Fibroblast of the aortic adventitia (primary cell): Measurements from ENCODE around the gene FRMD3. TPM values are rescaled to one million over a fixed set of nuclear protein-coding genes. Genes with fewer than 3 reads are reported as not detected.

Experiments used
- DNase-seq: peaks from one replicate; pipeline ENCODE4 v3.0.0-alpha.2; 2010; ENCODE audit warnings: low read depth
- H3K4me3 ChIP-seq: 2 replicates; pipeline ENCODE4 v1.5.1; 2011; ENCODE audit warnings: low read depth, mild to moderate bottlenecking, control low read depth, low read length, moderate library complexity
- total RNA-seq: library from RNA; depleted of rRNA; stranded (reverse); fragments of >200 nt; gene quantifications from 2 replicates; pipeline ENCODE4 v1.2.3, GENCODE V29; 2012; ENCODE audit warnings: low replicate concordance
- TF ChIP-seq, protein P1 (sequence below): IDR thresholded peaks from 2 replicates; pipeline ENCODE4 v1.5.1; 2011; ENCODE audit warnings: mild to moderate bottlenecking, low read length, control low read depth, inconsistent platforms; ENCODE audit not compliant: insufficient read depth

Gene FRMD3
- total RNA-seq, 1 donor = 4.8 TPM

DNA sequence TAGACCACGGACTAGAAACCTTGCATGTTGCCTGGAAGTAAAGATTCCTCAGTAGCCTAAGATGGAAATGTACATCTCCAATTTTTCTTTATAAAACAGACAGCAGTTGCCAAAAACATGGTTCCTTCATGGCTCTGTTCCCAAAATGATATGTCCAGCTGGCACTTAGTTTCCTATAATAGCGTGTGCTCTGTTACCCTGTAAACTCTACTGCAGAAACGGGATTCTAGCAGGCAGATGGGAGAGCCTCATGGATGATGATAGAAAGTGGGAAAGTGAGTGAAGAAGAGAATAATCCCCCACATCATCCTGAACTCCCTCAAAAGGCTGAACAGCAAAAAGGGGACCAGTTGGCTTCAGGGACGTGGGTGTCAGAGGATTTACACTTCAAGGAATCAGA is 118.2 kb downstream of the FRMD3 start:
- TF ChIP-seq, protein P1, sequence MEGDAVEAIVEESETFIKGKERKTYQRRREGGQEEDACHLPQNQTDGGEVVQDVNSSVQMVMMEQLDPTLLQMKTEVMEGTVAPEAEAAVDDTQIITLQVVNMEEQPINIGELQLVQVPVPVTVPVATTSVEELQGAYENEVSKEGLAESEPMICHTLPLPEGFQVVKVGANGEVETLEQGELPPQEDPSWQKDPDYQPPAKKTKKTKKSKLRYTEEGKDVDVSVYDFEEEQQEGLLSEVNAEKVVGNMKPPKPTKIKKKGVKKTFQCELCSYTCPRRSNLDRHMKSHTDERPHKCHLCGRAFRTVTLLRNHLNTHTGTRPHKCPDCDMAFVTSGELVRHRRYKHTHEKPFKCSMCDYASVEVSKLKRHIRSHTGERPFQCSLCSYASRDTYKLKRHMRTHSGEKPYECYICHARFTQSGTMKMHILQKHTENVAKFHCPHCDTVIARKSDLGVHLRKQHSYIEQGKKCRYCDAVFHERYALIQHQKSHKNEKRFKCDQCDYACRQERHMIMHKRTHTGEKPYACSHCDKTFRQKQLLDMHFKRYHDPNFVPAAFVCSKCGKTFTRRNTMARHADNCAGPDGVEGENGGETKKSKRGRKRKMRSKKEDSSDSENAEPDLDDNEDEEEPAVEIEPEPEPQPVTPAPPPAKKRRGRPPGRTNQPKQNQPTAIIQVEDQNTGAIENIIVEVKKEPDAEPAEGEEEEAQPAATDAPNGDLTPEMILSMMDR = no peak
- no peak for DNase-seq
- no peak overlapping the region for H3K4me3 ChIP-seq

GRCh38 chr9:83418283-83418682 is 119.9 kb downstream of the FRMD3 start:
- DNase-seq = no peak
- no peak overlapping the region for H3K4me3 ChIP-seq
- TF ChIP-seq, protein P1 = no peak

DNA sequence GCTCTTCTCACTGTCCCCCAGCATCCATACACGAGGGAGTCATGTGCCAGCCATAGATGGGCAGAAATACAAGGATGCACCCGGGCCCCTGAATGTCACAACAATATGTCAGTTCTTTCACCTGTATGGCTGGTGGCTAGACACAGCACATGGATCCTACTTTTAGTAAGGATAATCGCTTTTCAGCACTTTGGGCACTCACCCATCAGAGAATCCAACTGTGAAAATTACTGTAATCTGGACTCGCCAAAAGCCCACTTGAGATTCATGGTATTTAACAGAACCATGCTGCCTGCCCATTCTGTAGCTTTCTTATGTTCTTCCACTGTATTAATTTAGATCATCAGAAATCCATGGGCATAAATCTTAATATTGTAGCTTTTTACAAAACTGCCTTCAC is 124.8 kb downstream of the FRMD3 start:
- no peak for DNase-seq
- TF ChIP-seq, protein P1 = no peak
- H3K4me3 ChIP-seq = no peak overlapping the region

DNA sequence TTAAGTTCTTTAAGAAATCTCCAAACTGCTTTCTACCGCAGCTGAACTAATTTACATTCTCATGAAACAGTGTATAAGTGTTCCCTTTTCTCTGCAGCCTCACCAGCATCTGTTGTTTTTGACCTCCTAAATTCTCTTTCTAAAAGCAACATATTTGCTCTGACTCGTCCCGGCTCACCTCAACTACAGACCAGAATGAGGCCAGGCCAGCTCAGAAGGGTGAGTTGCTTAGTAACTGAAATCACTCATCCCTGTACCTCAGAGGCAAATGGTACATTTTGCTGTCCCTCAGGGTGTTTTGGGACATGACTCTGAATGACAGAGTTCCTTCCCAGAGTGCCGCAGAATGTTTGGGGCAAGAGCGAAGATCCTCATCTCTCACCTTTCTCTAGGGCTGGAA is 127.5 kb downstream of the FRMD3 start:
- no peak overlapping the region for H3K4me3 ChIP-seq
- TF ChIP-seq, protein P1 = no peak
- no peak for DNase-seq

DNA sequence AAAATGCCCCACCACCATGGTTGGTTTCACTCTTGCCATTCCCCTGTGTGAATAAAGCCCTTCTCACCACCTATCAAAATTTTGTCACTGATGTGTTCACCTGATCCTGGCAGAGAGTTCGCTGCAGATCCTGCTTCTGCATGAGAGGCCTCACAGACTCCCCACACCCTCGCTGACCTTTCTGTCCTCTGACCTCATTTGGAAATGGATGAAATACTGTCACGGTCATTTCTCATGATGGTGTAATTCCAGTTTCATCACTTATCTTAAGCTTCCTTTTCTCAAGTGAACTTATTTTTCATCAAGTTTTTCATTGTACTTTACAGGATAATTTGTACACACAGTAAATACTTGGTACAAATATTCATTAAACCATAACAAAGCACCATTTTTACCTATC is 131.3 kb downstream of the FRMD3 start:
- no peak overlapping the region for H3K4me3 ChIP-seq
- TF ChIP-seq, protein P1 = no peak
- no peak for DNase-seq

- no peak overlapping the region for H3K4me3 ChIP-seq
- peak; percentile 39 for DNase-seq
- TF ChIP-seq, protein P1 = peak; percentile 33
Measured at GRCh38 chr9:83405759-83406158, 132.4 kb downstream of the FRMD3 start.

DNA sequence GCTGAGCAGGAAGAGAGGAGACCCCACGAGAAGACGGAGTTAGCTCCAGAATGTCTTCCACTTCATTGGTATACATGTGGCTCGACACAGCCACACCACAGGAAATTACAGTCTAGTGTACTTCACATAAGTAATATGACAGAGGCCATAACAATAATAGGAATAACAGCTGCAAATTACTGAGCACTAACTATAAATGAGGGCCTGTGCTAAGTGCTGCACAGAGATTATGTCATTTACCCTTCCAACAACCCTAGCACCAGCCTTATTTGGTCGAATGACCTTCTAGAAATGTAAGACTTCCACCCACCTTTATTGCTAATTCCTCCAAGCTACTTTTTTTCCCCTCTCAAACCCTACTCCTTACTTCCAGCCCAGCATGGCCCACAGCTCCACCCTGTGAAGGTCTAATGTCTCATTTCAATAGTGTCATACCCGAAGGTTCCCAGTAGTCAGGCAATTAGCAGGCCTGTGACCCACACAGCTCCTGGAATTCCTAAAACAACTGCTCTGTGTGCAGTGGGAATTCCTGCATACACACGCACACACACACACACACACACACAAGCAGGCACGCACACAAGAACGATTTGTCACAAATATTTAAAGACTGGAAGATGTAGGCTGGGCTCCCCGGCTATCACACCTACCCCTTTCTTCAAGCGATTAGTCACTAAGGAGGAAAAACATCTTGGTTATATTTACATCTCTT is 134.5 kb downstream of the FRMD3 start:
- TF ChIP-seq, protein P1 = no peak
- H3K4me3 ChIP-seq = no peak overlapping the region
- peak; percentile 59 for DNase-seq
